Measurements from ENCODE around the gene ST6GAL1. TPM values are rescaled to one million over a fixed set of nuclear protein-coding genes. Genes with fewer than 3 reads are reported as not detected.

ST6GAL1 gene
- total RNA-seq, 1 donor from 2014 or later: 15.8 TPM

GRCh38 chr3:187039100-187039722 is 108.9 kb downstream of the ST6GAL1 start:
- Mint-ChIP-seq H3K36me3 (ENCODE audit: low read depth, unreplicated experiment) (peaks cover 15% of the 10 kb centered on the region), H3K27me3 (ENCODE audit: low read depth, unreplicated experiment) (no peaks in the 10 kb centered on the region), H3K9me3 (ENCODE audit: unreplicated experiment) (peaks cover 5% of the 10 kb centered on the region), H3K27ac (ENCODE audit: unreplicated experiment) (no peak overlapping the region), H3K4me1 (ENCODE audit: low read depth, unreplicated experiment) (peaks cover 29% of the 10 kb centered on the region), H3K4me3 (ENCODE audit: unreplicated experiment) (no peak overlapping the region)
- no peak for DNase-seq (ENCODE audit: low read depth)
- H3K4me3 ChIP-seq (ENCODE audit: insufficient read depth, low read depth, low read length): no peak overlapping the region
- FAIRE-seq: no peak
- no peaks in the 10 kb centered on the region for H3K9me3 ChIP-seq (ENCODE audit: insufficient read depth, low read depth, low read length)
- no peaks in the 10 kb centered on the region for H4K20me1 ChIP-seq (ENCODE audit: insufficient read depth, low read length)
- H3K4me1 ChIP-seq (ENCODE audit: insufficient read depth, low read length): peaks cover 9% of the 10 kb centered on the region
- H3K36me3 ChIP-seq (ENCODE audit: insufficient read depth, low read length): no peaks in the 10 kb centered on the region
- TF ChIP-seq CTCF (IDR thresholded peaks at IDR 0.05; ENCODE audit: insufficient read depth, low read depth, low read length) (no peak), EZH2 (IDR thresholded peaks at IDR 0.05; ENCODE audit: insufficient read depth, low read length) (no peak)
- H3K79me2 ChIP-seq (ENCODE audit: insufficient read depth, low read length): no peaks in the 10 kb centered on the region
- H3K9ac ChIP-seq (ENCODE audit: low read length): no peak overlapping the region
- H3K27ac ChIP-seq (ENCODE audit: low read depth, low read length): no peak overlapping the region
- no peak overlapping the region for H3K4me2 ChIP-seq (ENCODE audit: low read length)
- H3K27me3 ChIP-seq (ENCODE audit: insufficient read depth, low read length): no peaks in the 10 kb centered on the region
- H2AFZ ChIP-seq (ENCODE audit: low read depth, low read length): no peak overlapping the region

GRCh38 chr3:187039723-187040414 is 109.5 kb downstream of the ST6GAL1 start:
- H3K36me3 Mint-ChIP-seq (ENCODE audit: low read depth, unreplicated experiment): peaks cover 13% of the 10 kb centered on the region
- Histone ChIP-seq H3K27me3 (ENCODE audit: insufficient read depth, low read length) (no peaks in the 10 kb centered on the region), H3K9me3 (ENCODE audit: insufficient read depth, low read depth, low read length) (no peaks in the 10 kb centered on the region), H3K9ac (ENCODE audit: low read length) (no peak overlapping the region), H3K4me1 (ENCODE audit: insufficient read depth, low read length) (peaks cover 9% of the 10 kb centered on the region), H3K36me3 (ENCODE audit: insufficient read depth, low read length) (no peaks in the 10 kb centered on the region), H3K79me2 (ENCODE audit: insufficient read depth, low read length) (no peaks in the 10 kb centered on the region), H3K27ac (ENCODE audit: low read depth, low read length) (no peak overlapping the region), H2AFZ (ENCODE audit: low read depth, low read length) (no peak overlapping the region), H3K4me3 (ENCODE audit: insufficient read depth, low read depth, low read length) (no peak overlapping the region), H3K4me2 (ENCODE audit: low read length) (no peak overlapping the region), H4K20me1 (ENCODE audit: insufficient read depth, low read length) (no peaks in the 10 kb centered on the region)
- no peak overlapping the region for H3K27ac Mint-ChIP-seq (ENCODE audit: unreplicated experiment)
- TF ChIP-seq EZH2 (IDR thresholded peaks at IDR 0.05; ENCODE audit: insufficient read depth, low read length) (no peak), CTCF (IDR thresholded peaks at IDR 0.05; ENCODE audit: insufficient read depth, low read depth, low read length) (no peak)
- H3K4me1 Mint-ChIP-seq (ENCODE audit: low read depth, unreplicated experiment): peaks cover 31% of the 10 kb centered on the region
- FAIRE-seq (no peak), DNase-seq (ENCODE audit: low read depth) (no peak)
- no peaks in the 10 kb centered on the region for H3K27me3 Mint-ChIP-seq (ENCODE audit: low read depth, unreplicated experiment)
- H3K4me3 Mint-ChIP-seq (ENCODE audit: unreplicated experiment): no peak overlapping the region
- H3K9me3 Mint-ChIP-seq (ENCODE audit: unreplicated experiment): peaks cover 4% of the 10 kb centered on the region

Data from astrocyte (in vitro differentiated cells and primary cell).